NT2/D1 (cell line): Measurements from ENCODE around the gene TANC1.

Source experiments
- DNase-seq: peaks from one replicate; pipeline ENCODE4 v3.0.0-alpha.2; 2011; ENCODE audit warnings: low read depth, low spot score
- H3K27me3 ChIP-seq: 2 replicates; pipeline ENCODE4 v1.6.0; 2011; ENCODE audit warnings: mild to moderate bottlenecking; ENCODE audit not compliant: insufficient read length, insufficient read depth
- H3K36me3 ChIP-seq: 2 replicates; pipeline ENCODE4 v1.6.1; 2011; ENCODE audit warnings: mild to moderate bottlenecking, low read length, mixed read lengths; ENCODE audit not compliant: insufficient read depth, insufficient read length
- H3K4me1 ChIP-seq: 2 replicates; pipeline ENCODE4 v1.5.1; 2011; ENCODE audit not compliant: insufficient read depth, insufficient read length
- H3K4me3 ChIP-seq: 2 replicates; pipeline ENCODE4 v1.5.1; 2011; ENCODE audit warnings: low read depth; ENCODE audit not compliant: insufficient read length
- H3K9ac ChIP-seq: 2 replicates; pipeline ENCODE4 v1.6.0; 2011; ENCODE audit warnings: low read depth; ENCODE audit not compliant: insufficient read length
- H3K9me3 ChIP-seq: 2 replicates; pipeline ENCODE4 v1.5.1; 2011; ENCODE audit warnings: mild to moderate bottlenecking, low read length; ENCODE audit not compliant: insufficient read depth
- SUZ12 ChIP-seq: IDR thresholded peaks from 2 replicates; pipeline ENCODE4 v1.6.1; 2011; ENCODE audit not compliant: insufficient read length, insufficient read depth; ENCODE audit errors: extremely low read depth
- YY1 ChIP-seq: IDR thresholded peaks from 2 replicates; pipeline ENCODE4 v1.6.1; 2011; ENCODE audit not compliant: insufficient read length, insufficient read depth
- ZNF274 ChIP-seq: IDR thresholded peaks from 2 replicates; pipeline ENCODE4 v1.6.1; 2011; ENCODE audit warnings: mild to moderate bottlenecking, low read depth, low read length

TANC1 gene

DNA sequence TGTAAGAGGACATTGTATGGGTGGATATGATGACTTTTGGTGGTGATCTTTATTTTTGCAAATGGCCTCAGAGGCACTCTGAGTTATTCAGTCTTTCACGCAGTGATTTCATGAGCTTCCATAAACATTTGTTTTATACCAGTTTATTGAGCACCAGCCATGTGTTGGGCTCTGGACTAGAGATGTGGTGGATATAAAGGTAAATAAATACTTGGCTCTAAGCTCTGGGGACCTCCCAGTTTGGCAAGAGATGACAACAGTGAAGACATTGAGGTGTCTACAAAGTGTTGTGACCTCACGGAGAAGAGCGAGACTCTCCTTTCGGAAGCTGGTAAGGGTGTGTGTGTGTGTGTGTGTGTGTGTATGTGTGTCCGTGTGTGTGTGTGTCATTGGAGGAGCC lies 146.4 kb downstream of the TANC1 start:
- H3K4me1 ChIP-seq = no peaks in the 10 kb centered on the region
- no peak for TF ChIP-seq ZNF274
- TF ChIP-seq SUZ12 = no peak
- no peak for TF ChIP-seq YY1
- no peak overlapping the region for H3K4me3 ChIP-seq
- no peaks in the 10 kb centered on the region for H3K9me3 ChIP-seq
- no peak overlapping the region for H3K9ac ChIP-seq
- H3K27me3 ChIP-seq = no peaks in the 10 kb centered on the region
- DNase-seq = no peak
- H3K36me3 ChIP-seq = peaks cover 11% of the 10 kb centered on the region

DNA sequence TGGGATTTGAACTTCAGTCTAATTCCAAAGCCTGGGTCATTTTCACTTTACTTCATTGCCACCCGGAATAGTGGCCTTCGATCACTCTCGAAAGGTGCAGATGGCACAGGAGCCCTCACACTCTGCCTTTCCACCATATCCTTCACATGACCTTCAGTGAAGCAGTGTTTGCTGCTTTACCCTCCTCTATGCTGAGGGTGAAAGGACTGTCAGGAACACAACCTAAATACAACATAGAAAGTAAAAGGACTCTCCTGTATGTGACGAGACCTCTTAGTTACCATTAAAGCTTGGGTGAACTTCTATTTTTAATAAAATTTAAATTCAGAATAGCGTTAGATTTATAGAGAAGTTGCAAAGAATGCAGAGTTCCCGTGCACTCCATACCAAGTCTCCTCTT lies 148.5 kb downstream of the TANC1 start:
- no peak for DNase-seq
- Histone ChIP-seq H3K4me3 (no peak overlapping the region), H3K36me3 (peaks cover 4% of the 10 kb centered on the region), H3K9me3 (no peaks in the 10 kb centered on the region), H3K27me3 (no peaks in the 10 kb centered on the region), H3K9ac (no peak overlapping the region), H3K4me1 (no peaks in the 10 kb centered on the region)
- TF ChIP-seq ZNF274 (no peak), SUZ12 (no peak), YY1 (no peak)

- TF ChIP-seq SUZ12 (no peak), ZNF274 (no peak), YY1 (no peak)
- Histone ChIP-seq H3K4me3 (no peak overlapping the region), H3K9me3 (no peaks in the 10 kb centered on the region), H3K27me3 (no peaks in the 10 kb centered on the region), H3K4me1 (no peaks in the 10 kb centered on the region), H3K36me3 (peaks cover 4% of the 10 kb centered on the region), H3K9ac (no peak overlapping the region)
- no peak for DNase-seq
These were observed 149.2 kb downstream of the TANC1 start for GRCh38 chr2:159117658-159118057.

DNA sequence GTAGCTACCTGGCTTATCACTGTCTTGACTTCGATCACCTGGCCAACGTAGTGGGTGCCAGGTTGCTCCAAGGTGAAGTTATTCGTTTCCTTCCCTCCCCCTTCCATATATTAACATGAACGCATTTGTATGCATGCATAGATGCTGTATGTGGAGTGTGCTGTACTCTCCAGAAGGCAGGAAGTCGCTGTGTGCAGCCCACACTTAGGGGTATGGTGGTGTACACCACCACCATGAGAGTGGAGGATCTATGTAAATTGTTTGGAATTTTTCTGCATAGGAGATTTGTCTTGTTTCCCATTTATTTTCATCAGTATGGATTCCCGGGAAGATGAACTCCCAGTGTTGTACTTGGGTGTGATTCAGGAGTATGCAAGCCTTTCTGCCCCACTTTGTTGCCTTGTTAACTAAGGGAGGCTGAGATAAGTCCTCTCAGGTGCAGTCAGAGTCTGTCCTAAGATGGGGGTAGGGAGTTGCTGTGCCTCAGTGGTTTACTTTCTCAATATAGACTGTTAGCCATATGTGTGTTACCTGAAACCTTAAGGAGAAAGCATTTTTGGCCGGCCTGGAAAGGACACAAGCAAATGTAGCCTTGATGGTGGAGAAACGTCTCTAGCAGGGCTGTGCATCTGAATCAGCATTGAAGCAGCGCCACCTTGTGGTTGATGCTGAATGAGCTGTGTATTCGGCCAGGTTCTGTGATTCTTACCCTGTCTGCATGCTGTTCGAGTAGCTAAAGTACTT lies 149.8 kb downstream of the TANC1 start:
- H3K4me1 ChIP-seq = peaks cover 3% of the 10 kb centered on the region
- no peaks in the 10 kb centered on the region for H3K27me3 ChIP-seq
- no peak overlapping the region for H3K9ac ChIP-seq
- peaks cover 4% of the 10 kb centered on the region for H3K36me3 ChIP-seq
- peak; percentile 87 for DNase-seq
- H3K9me3 ChIP-seq = no peaks in the 10 kb centered on the region
- H3K4me3 ChIP-seq = no peak overlapping the region
- TF ChIP-seq YY1 = no peak
- no peak for TF ChIP-seq ZNF274
- no peak for TF ChIP-seq SUZ12

GRCh38 chr2:159118859-159119500 lies 150.5 kb downstream of the TANC1 start:
- H3K36me3 ChIP-seq = peaks cover 4% of the 10 kb centered on the region
- no peak overlapping the region for H3K9ac ChIP-seq
- H3K4me1 ChIP-seq = peaks cover 3% of the 10 kb centered on the region
- no peaks in the 10 kb centered on the region for H3K9me3 ChIP-seq
- DNase-seq = no peak
- no peak overlapping the region for H3K4me3 ChIP-seq
- H3K27me3 ChIP-seq = no peaks in the 10 kb centered on the region
- TF ChIP-seq YY1 (no peak), SUZ12 (no peak), ZNF274 (no peak)

GRCh38 chr2:159119652-159120257 lies 151.3 kb downstream of the TANC1 start:
- no peak overlapping the region for H3K4me3 ChIP-seq
- no peak for DNase-seq
- H3K36me3 ChIP-seq = peaks cover 4% of the 10 kb centered on the region
- H3K9me3 ChIP-seq = no peaks in the 10 kb centered on the region
- TF ChIP-seq ZNF274 = no peak
- TF ChIP-seq SUZ12 = no peak
- TF ChIP-seq YY1 = no peak
- H3K27me3 ChIP-seq = no peaks in the 10 kb centered on the region
- peaks cover 3% of the 10 kb centered on the region for H3K4me1 ChIP-seq
- H3K9ac ChIP-seq = no peak overlapping the region

DNA sequence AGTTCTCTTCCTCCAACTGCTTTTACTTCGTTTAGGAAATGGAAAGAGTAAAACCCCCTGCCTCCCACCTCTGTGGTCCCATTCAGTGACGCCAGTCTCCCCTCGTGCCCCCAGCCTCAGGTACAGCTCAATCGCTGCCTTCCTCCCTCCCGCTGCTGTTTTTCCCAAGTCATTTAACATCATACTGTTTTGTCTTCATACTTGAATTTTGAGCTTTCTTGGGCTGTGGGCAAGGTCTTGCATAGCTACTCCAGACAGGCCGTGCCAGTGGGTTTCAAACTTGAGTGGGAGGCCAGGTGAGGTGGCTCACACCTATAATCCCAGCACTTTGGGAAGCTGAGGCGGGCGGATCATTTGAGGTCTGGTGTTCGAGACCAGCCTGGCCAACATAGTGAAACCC lies 155.3 kb downstream of the TANC1 start:
- H3K4me1 ChIP-seq = peaks cover 3% of the 10 kb centered on the region
- no peaks in the 10 kb centered on the region for H3K36me3 ChIP-seq
- H3K4me3 ChIP-seq = no peak overlapping the region
- H3K9ac ChIP-seq = no peak overlapping the region
- H3K27me3 ChIP-seq = no peaks in the 10 kb centered on the region
- H3K9me3 ChIP-seq = no peaks in the 10 kb centered on the region
- TF ChIP-seq ZNF274 = no peak
- TF ChIP-seq SUZ12 = no peak
- TF ChIP-seq YY1 = no peak
- no peak for DNase-seq
